ENCODE data around the gene PRKCZ. TPM values are rescaled to one million over a fixed set of nuclear protein-coding genes. Genes with fewer than 3 reads are reported as not detected.
A peak's percentile ranks its signal among the peaks of the same experiment; 100 is the strongest.

The PRKCZ gene
- total RNA-seq, 6 experiments from 2014 or later, result 0.55 to 1.4 (median 0.95) TPM

GRCh38 chr1:2043886-2044285 lies 6.3 kb upstream of the PRKCZ start:
- Mint-ChIP-seq H3K4me3 (no peak overlapping the region), H3K9me3 (no peaks in the 10 kb centered on the region), H3K27me3 (ENCODE audit: insufficient read depth) (peaks cover 33% of the 10 kb centered on the region), H3K4me1 (ENCODE audit: low read depth) (no peaks in the 10 kb centered on the region), H3K36me3 (ENCODE audit: low read depth) (no peaks in the 10 kb centered on the region), H3K27ac (no peak overlapping the region)
- no peak for DNase-seq
- TF ChIP-seq CTCF (IDR thresholded peaks at IDR 0.05), result no peak

GRCh38 chr1:2044510-2045319 lies 5.5 kb upstream of the PRKCZ start:
- peak; percentile 19 for DNase-seq
- Mint-ChIP-seq H3K4me3 (no peak overlapping the region), H3K27ac (no peak overlapping the region), H3K36me3 (ENCODE audit: low read depth) (no peaks in the 10 kb centered on the region), H3K4me1 (ENCODE audit: low read depth) (no peaks in the 10 kb centered on the region), H3K9me3 (no peaks in the 10 kb centered on the region), H3K27me3 (ENCODE audit: insufficient read depth) (peaks cover 32% of the 10 kb centered on the region)
- TF ChIP-seq CTCF (IDR thresholded peaks at IDR 0.05), result peak; percentile 89

GRCh38 chr1:2045468-2046173 lies 4.6 kb upstream of the PRKCZ start:
- H3K27me3 Mint-ChIP-seq (ENCODE audit: insufficient read depth), result peaks cover 24% of the 10 kb centered on the region
- no peaks in the 10 kb centered on the region for H3K4me1 Mint-ChIP-seq (ENCODE audit: low read depth)
- H3K36me3 Mint-ChIP-seq (ENCODE audit: low read depth), result no peaks in the 10 kb centered on the region
- TF ChIP-seq CTCF (IDR thresholded peaks at IDR 0.05), result no peak
- H3K27ac Mint-ChIP-seq, result no peak overlapping the region
- H3K9me3 Mint-ChIP-seq, result no peaks in the 10 kb centered on the region
- no peak overlapping the region for H3K4me3 Mint-ChIP-seq
- no peak for DNase-seq

GRCh38 chr1:2046174-2046917 lies 3.9 kb upstream of the PRKCZ start:
- TF ChIP-seq CTCF (IDR thresholded peaks at IDR 0.05), result peak; percentile 75
- no peak overlapping the region for H3K4me3 Mint-ChIP-seq
- no peaks in the 10 kb centered on the region for H3K4me1 Mint-ChIP-seq (ENCODE audit: low read depth)
- H3K27ac Mint-ChIP-seq, result no peak overlapping the region
- H3K36me3 Mint-ChIP-seq (ENCODE audit: low read depth), result no peaks in the 10 kb centered on the region
- H3K27me3 Mint-ChIP-seq (ENCODE audit: insufficient read depth), result peaks cover 26% of the 10 kb centered on the region
- no peaks in the 10 kb centered on the region for H3K9me3 Mint-ChIP-seq
- no peak for DNase-seq

GRCh38 chr1:2046953-2047748 lies 3.1 kb upstream of the PRKCZ start:
- Mint-ChIP-seq H3K9me3 (no peaks in the 10 kb centered on the region), H3K4me1 (ENCODE audit: low read depth) (no peaks in the 10 kb centered on the region), H3K27me3 (ENCODE audit: insufficient read depth) (peaks cover 30% of the 10 kb centered on the region), H3K36me3 (ENCODE audit: low read depth) (no peaks in the 10 kb centered on the region), H3K27ac (no peak overlapping the region), H3K4me3 (no peak overlapping the region)
- DNase-seq, result no peak
- no peak for TF ChIP-seq CTCF (IDR thresholded peaks at IDR 0.05)

Measured in HFFc6 (cell line).